A673 (cell line): ENCODE results near the gene ZNF740. TPM values are rescaled to one million over a fixed set of nuclear protein-coding genes. Genes with fewer than 3 reads are reported as not detected.

Experiments
- BruUV-seq: library from RNA; stranded (reverse); fragments of 400-500 nt; replicated peaks from 2 replicates; lab custom pipeline; 2021; lab: Mats Ljungman, UMichigan
- CTCF ChIA-PET: fragments of 300-600 bp; sonication (Branson Sonifier 250); formaldehyde crosslinking; loops from one replicate; lab custom pipeline; 2022; ENCODE audit warnings: antibody characterized with exemption; lab: Charles Lee
- POLR2A ChIA-PET: fragments of 300-600 bp; sonication (Branson Sonifier 250); formaldehyde crosslinking; loops from one replicate; lab custom pipeline; 2022; ENCODE audit warnings: antibody characterized with exemption; ENCODE audit not compliant: low non-redundant PET; lab: Charles Lee
- DNase-seq: peaks from one replicate; pipeline ENCODE4 v3.0.0-alpha.2; 2015; ENCODE audit warnings: low spot score
- H3K27ac ChIP-seq: fragments of 200-600 bp; sonication (generic); 2 replicates; pipeline ENCODE4 v1.5.1; 2016; ENCODE audit warnings: mixed run types, low read depth, mild to moderate bottlenecking, mixed read lengths, antibody characterized with exemption, low read length; ENCODE audit not compliant: poor library complexity, severe bottlenecking
- H3K27me3 ChIP-seq: fragments of 200-600 bp; sonication (generic); replicated peaks from 2 replicates; pipeline ENCODE4 v1.6.1; 2017; ENCODE audit warnings: mixed run types, low read depth, mild to moderate bottlenecking, mixed read lengths, antibody characterized with exemption, low read length; ENCODE audit not compliant: insufficient read depth, poor library complexity
- H3K36me3 ChIP-seq: fragments of 200-600 bp; sonication (generic); 2 replicates; pipeline ENCODE4 v1.6.1; 2016; ENCODE audit warnings: mixed run types, mild to moderate bottlenecking, mixed read lengths, antibody characterized with exemption, low read length; ENCODE audit not compliant: insufficient read depth, poor library complexity, severe bottlenecking
- H3K4me1 ChIP-seq: fragments of 200-600 bp; sonication (generic); 2 replicates; pipeline ENCODE4 v1.6.1; 2017; ENCODE audit warnings: mixed run types, mild to moderate bottlenecking, mixed read lengths, antibody characterized with exemption, low read length; ENCODE audit not compliant: insufficient read depth, poor library complexity, severe bottlenecking
- H3K4me3 ChIP-seq: fragments of 200-600 bp; sonication (generic); 2 replicates; pipeline ENCODE4 v1.5.1; 2016; ENCODE audit warnings: low read depth, mixed run types, mild to moderate bottlenecking, mixed read lengths, low read length; ENCODE audit not compliant: poor library complexity, severe bottlenecking
- H3K9me3 ChIP-seq: fragments of 200-600 bp; sonication (generic); 2 replicates; pipeline ENCODE4 v1.6.1; 2016; ENCODE audit warnings: mixed run types, low read depth, mild to moderate bottlenecking, mixed read lengths, antibody characterized with exemption, low read length; ENCODE audit not compliant: poor library complexity, severe bottlenecking
- CTCF ChIP-seq: fragments of 300-800, 200-600 bp; sonication (generic); conservative IDR thresholded peaks from 2 replicates; pipeline ENCODE4 v1.5.1; 2017; ENCODE audit warnings: low read depth, mild to moderate bottlenecking, antibody characterized with exemption, low read length, moderate library complexity, mixed read lengths
- EZH2 ChIP-seq: fragments of 200-600 bp; sonication (generic); IDR thresholded peaks from 2 replicates; pipeline ENCODE4 v1.6.1; 2017; ENCODE audit warnings: borderline replicate concordance, low read depth, mild to moderate bottlenecking, mixed read lengths, antibody characterized with exemption, low read length; ENCODE audit not compliant: poor library complexity, severe bottlenecking
- intact Hi-C: fragments of 100-400 bp; cut with micrococcal nuclease; formaldehyde crosslinking; loops from one replicate; pipeline ENCODE4 v1.10.0; 2022; ENCODE audit not compliant: unreplicated experiment
- total RNA-seq: library from RNA; stranded (reverse); gene quantifications from 2 replicates; pipeline ENCODE4 v1.2.3, GENCODE V29; 2021

The ZNF740 gene
- total RNA-seq, 1 experiment from 2014 or later, result 48.6 TPM

GRCh38 chr12:53193985-53194716 is 13.6 kb downstream of the ZNF740 start:
- no peaks in the 10 kb centered on the region for H3K36me3 ChIP-seq
- no peaks in the 10 kb centered on the region for H3K4me1 ChIP-seq
- POLR2A ChIA-PET, result interaction anchor here (1.1 kb wide), 1 partner anchor 7 kb away, joined by 4 read pairs; no protein-coding TSS in a partner anchor
- CTCF ChIA-PET, result no interaction called here
- no TSS peak for BruUV-seq
- H3K9me3 ChIP-seq, result no peaks in the 10 kb centered on the region
- TF ChIP-seq EZH2 (no peak), CTCF (no peak)
- no peak overlapping the region for H3K4me3 ChIP-seq
- H3K27me3 ChIP-seq, result no peaks in the 10 kb centered on the region
- no peak for DNase-seq
- no peak overlapping the region for H3K27ac ChIP-seq
- intact Hi-C loops, result no loop called here

GRCh38 chr12:53194973-53195372 is 14.5 kb downstream of the ZNF740 start:
- Histone ChIP-seq H3K4me1 (no peaks in the 10 kb centered on the region), H3K36me3 (no peaks in the 10 kb centered on the region), H3K27ac (no peak overlapping the region), H3K9me3 (no peaks in the 10 kb centered on the region), H3K27me3 (no peaks in the 10 kb centered on the region), H3K4me3 (no peak overlapping the region)
- intact Hi-C loops, result no loop called here
- no TSS peak for BruUV-seq
- CTCF ChIA-PET, result interaction anchor here (0.7 kb wide), 1 partner anchor 396 kb away, joined by 3 read pairs; no protein-coding TSS in a partner anchor
- POLR2A ChIA-PET, result interaction anchor here (0.6 to 1.1 kb wide), 2 partner anchors 8 to 24 kb away, joined by 3 to 4 read pairs; no protein-coding TSS in a partner anchor
- no peak for DNase-seq
- TF ChIP-seq EZH2, result no peak
- TF ChIP-seq CTCF, result no peak

DNA sequence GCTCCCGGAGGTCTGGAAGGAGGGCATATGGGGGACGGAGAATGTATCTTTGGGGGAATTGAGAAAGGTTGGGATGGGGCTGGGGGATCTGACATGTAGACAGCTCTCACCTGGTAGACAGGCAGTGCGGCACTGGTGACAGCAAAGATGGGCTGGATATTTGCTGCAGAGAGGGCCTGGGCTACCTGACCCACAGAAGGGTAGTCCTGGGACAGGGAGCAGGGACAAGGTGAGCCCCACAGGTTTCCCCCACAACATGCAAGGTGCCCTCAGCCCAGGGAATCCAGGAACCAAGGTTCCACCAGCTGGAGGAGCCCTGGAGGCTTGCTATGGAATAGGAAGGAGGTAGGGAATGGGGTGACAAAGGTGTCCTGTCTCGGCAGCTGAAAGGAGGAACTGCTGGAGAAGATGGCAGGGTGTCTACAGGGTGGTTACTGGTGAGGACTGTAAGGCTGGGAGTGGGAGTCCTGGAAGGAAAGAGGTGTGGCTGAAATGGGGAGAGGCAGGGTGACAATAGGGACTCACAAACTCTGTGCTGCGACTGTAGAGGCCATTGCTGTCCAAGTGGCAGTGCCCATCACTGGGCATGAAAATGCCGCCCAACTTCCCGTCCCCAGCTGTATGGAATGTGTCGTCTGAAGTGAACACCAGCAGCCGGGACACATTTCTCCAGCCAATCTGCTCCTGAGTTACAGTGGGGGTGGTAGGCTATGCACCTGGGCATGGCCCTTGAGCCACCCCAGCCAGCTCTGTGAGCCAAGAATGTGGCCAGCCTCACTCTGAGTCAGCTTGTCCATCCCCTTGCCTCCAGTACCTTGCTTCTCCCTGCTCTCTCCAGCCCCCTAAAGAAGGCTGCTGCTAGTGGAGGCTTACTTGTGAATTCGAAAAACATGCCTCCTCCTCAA is 15.2 kb downstream of the ZNF740 start:
- ChIA-PET CTCF (interaction anchor here (0.7 kb wide), 1 partner anchor 395 kb away, joined by 3 read pairs; no protein-coding TSS in a partner anchor), POLR2A (interaction anchor here (0.5 to 1.1 kb wide), 3 partner anchors 9 to 200 kb away, joined by 3 to 4 read pairs (median 3); no protein-coding TSS in a partner anchor)
- no peaks in the 10 kb centered on the region for H3K27me3 ChIP-seq
- H3K36me3 ChIP-seq, result no peaks in the 10 kb centered on the region
- DNase-seq, result no peak
- no TSS peak for BruUV-seq
- intact Hi-C loops, result no loop called here
- H3K4me3 ChIP-seq, result no peak overlapping the region
- H3K27ac ChIP-seq, result no peak overlapping the region
- no peaks in the 10 kb centered on the region for H3K9me3 ChIP-seq
- TF ChIP-seq EZH2 (no peak), CTCF (no peak)
- no peaks in the 10 kb centered on the region for H3K4me1 ChIP-seq
